ENCODE measurements around the gene TXNDC16. TPM values are rescaled to one million over a fixed set of nuclear protein-coding genes. Genes with fewer than 3 reads are reported as not detected.

Gene TXNDC16
- total and polyA plus RNA-seq, 4 experiments from 2014 or later, result 2.8 to 7.6 (median 5.1) TPM

DNA sequence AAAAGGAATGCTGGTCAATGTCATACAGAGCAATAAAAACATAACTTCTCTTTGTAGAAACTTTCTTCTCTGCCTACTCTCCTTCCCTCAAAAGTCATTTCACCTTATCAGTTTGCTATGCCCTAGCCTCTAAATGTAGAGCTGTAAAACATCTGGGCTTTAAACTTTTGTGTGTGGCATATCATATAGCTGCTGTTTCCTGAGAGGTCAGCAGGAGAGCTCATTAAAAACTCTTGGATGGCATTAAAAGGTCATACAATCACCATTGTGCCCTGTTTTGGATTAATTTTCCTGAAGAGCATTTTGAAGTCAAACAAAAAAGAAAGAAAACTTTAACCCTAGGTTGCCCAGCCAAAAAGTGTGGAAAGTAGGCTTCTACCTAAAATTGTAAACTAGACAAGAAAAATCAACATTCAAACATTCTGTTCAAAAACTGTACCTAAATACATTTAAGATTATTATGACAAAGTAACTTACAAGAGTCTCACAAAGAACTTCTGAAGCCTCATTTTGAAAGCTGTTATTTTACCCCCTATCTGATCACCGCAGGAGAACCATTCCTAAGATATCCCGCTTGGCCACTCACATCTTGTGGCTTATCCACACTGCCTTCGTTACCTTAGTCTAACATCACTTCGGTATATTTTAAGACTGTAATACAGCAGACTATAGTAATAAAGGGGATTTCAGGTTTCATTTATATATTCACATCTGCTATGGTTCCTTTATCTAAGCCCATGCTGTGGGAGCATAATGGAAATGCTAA lies 38.1 kb downstream of the TXNDC16 start:
- Mint-ChIP-seq H3K27me3 (no peaks in the 10 kb centered on the region), H3K4me1 (no peaks in the 10 kb centered on the region), H3K9me3 (no peaks in the 10 kb centered on the region), H3K36me3 (peaks cover 2 to 13% of the 10 kb centered on the region in 2 donors), H3K4me3 (no peak overlapping the region), H3K27ac (no peak overlapping the region)
- Histone ChIP-seq H3K4me1 (ENCODE audit: insufficient read depth, low read length) (no peaks in the 10 kb centered on the region), H3K36me3 (ENCODE audit: insufficient read depth, low read length) (no peaks in the 10 kb centered on the region), H3K9me3 (ENCODE audit: control insufficient read depth in 1 of 2, low read length in 2 of 2) (no peaks in the 10 kb centered on the region), H3K27ac (ENCODE audit: low read depth, low read length) (no peak overlapping the region), H3K27me3 (ENCODE audit: insufficient read depth, low read length) (no peaks in the 10 kb centered on the region), H3K4me3 (ENCODE audit: low read length in 2 of 2) (no peak overlapping the region)
- DNase-seq, result no peak
- POLR2A ChIA-PET (ENCODE audit: partially characterized antibody), result no interaction called here
- intact Hi-C loops (cut with micrococcal nuclease), result no loop called here
- CTCF ChIA-PET (ENCODE audit: partially characterized antibody), result no interaction called here

DNA sequence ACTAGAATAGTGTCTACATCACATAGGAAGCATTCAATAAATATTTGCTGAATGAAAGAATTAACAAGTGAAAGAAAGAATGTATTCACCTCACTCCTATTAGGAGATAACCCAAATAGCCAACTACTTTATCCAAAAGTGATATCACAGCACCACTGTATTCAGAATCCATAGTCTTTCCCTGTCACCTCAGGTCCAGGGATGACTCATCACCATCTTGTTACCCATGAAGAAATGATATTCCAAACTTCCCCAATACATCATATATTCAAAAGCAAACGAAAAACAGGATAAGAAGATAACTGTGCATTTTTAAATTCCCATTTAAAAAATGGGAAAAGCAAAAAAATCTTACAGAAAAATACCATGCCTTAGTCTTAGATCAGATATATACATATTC lies 39.1 kb downstream of the TXNDC16 start:
- Histone ChIP-seq H3K27ac (ENCODE audit: low read depth, low read length) (no peak overlapping the region), H3K9me3 (ENCODE audit: control insufficient read depth in 1 of 2, low read length in 2 of 2) (no peaks in the 10 kb centered on the region), H3K27me3 (ENCODE audit: insufficient read depth, low read length) (no peaks in the 10 kb centered on the region), H3K4me1 (ENCODE audit: insufficient read depth, low read length) (no peaks in the 10 kb centered on the region), H3K36me3 (ENCODE audit: insufficient read depth, low read length) (no peaks in the 10 kb centered on the region), H3K4me3 (ENCODE audit: low read length in 2 of 2) (no peak overlapping the region)
- CTCF ChIA-PET (ENCODE audit: partially characterized antibody), result no interaction called here
- intact Hi-C loops (cut with micrococcal nuclease), result no loop called here
- H3K27me3 Mint-ChIP-seq, result no peaks in the 10 kb centered on the region
- POLR2A ChIA-PET (ENCODE audit: partially characterized antibody), result no interaction called here
- peaks cover 0 to under 1% (median 0%) of the 10 kb centered on the region in 8 donors for H3K9me3 Mint-ChIP-seq
- no peaks in the 10 kb centered on the region for H3K4me1 Mint-ChIP-seq
- no peak overlapping the region for H3K27ac Mint-ChIP-seq
- DNase-seq, result no peak
- H3K4me3 Mint-ChIP-seq, result no peak overlapping the region
- peaks cover 10 to 23% of the 10 kb centered on the region in 2 donors for H3K36me3 Mint-ChIP-seq

DNA sequence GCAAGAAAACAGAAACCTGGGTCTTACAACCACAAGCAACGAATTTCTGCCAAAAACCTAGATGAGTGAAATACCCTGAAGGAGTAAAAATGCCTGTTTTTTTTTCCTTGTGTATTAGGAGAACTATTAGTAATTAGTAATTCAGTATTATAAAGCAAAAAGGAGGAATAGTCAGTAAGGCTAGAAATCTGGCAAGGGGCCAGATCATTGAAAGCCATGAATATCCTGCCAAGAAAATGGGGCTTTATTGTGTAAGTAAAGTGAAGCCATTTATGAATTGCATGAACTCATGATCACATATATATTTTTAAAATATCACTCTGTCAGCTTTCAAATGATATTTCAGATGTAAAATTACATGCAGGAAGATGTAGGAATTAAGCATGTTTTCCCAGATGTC lies 57.9 kb downstream of the TXNDC16 start:
- no peak overlapping the region for H3K4me3 Mint-ChIP-seq
- CTCF ChIA-PET (ENCODE audit: partially characterized antibody), result no interaction called here

DNA sequence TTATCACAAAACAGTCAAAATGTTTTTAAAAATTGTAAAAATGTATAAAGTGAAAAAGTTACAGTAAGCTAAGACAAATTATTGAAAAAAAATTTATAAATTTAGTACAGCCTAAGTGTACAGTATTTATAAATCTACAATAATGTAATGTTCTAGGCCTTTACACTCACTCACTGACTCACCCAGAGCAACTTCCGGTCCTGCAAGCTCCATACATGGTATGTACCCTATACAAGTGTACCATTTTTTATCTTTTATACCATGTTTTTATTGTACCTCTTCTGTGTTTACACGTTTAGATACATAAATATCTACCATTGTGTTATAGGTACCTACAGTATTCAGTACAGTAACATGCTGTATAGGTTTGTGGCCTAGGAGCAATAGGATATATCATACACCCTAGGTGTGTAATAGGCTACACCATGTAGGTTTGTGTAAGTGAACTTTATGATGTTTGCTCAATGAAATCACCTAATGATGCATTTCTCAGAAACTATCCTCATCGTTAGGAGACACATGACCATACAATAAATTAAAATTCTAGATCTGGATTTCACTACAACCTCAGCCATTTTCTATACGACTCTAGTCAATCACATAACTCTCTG lies 66.8 kb downstream of the TXNDC16 start:
- intact Hi-C loops (cut with micrococcal nuclease), result no loop called here
- Mint-ChIP-seq H3K4me3 (no peak overlapping the region), H3K36me3 (peaks cover 28 to 43% of the 10 kb centered on the region in 2 donors), H3K9me3 (no peaks in the 10 kb centered on the region), H3K27ac (no peak overlapping the region), H3K4me1 (peaks cover 0 to 1% (median 0%) of the 10 kb centered on the region in 4 donors), H3K27me3 (no peaks in the 10 kb centered on the region)
- ChIA-PET POLR2A (ENCODE audit: partially characterized antibody) (interaction anchor here (0.6 kb wide), 1 partner anchor 17 kb away, joined by 3 read pairs; no protein-coding TSS in a partner anchor), CTCF (ENCODE audit: partially characterized antibody) (interaction anchor here (0.5 to 1.8 kb wide), 6 partner anchors 12 to 803 kb away, joined by 3 to 5 read pairs (median 3); no protein-coding TSS in a partner anchor)
- DNase-seq, result no peak
- Histone ChIP-seq H3K4me1 (ENCODE audit: insufficient read depth, low read length) (no peaks in the 10 kb centered on the region), H3K27ac (ENCODE audit: low read depth, low read length) (no peak overlapping the region), H3K27me3 (ENCODE audit: insufficient read depth, low read length) (no peaks in the 10 kb centered on the region), H3K4me3 (ENCODE audit: low read length in 2 of 2) (no peak overlapping the region), H3K36me3 (ENCODE audit: insufficient read depth, low read length) (no peaks in the 10 kb centered on the region), H3K9me3 (ENCODE audit: control insufficient read depth in 1 of 2, low read length in 2 of 2) (no peaks in the 10 kb centered on the region)

More for the DNA sequence above, 57.9 kb downstream of the TXNDC16 start:
- intact Hi-C loops (cut with micrococcal nuclease), result no loop called here
- no peak overlapping the region for H3K27ac ChIP-seq (ENCODE audit: low read depth, low read length)
- POLR2A ChIA-PET (ENCODE audit: partially characterized antibody), result no interaction called here
- H3K27me3 ChIP-seq (ENCODE audit: insufficient read depth, low read length), result no peaks in the 10 kb centered on the region
- H3K36me3 ChIP-seq (ENCODE audit: insufficient read depth, low read length), result no peaks in the 10 kb centered on the region
- no peaks in the 10 kb centered on the region for H3K27me3 Mint-ChIP-seq
- no peak for DNase-seq
- peaks cover 47 to 57% of the 10 kb centered on the region in 2 donors for H3K36me3 Mint-ChIP-seq
- peaks cover 0 to 23% (median 18%) of the 10 kb centered on the region in 8 donors for H3K9me3 Mint-ChIP-seq
- H3K9me3 ChIP-seq (ENCODE audit: control insufficient read depth in 1 of 2, low read length in 2 of 2), result peaks cover 0 to 5% of the 10 kb centered on the region in 2 donors
- no peak overlapping the region for H3K4me3 ChIP-seq (ENCODE audit: low read length in 2 of 2)
- H3K27ac Mint-ChIP-seq, result no peak overlapping the region
- H3K4me1 Mint-ChIP-seq, result no peaks in the 10 kb centered on the region
- H3K4me1 ChIP-seq (ENCODE audit: insufficient read depth, low read length), result no peaks in the 10 kb centered on the region

DNA sequence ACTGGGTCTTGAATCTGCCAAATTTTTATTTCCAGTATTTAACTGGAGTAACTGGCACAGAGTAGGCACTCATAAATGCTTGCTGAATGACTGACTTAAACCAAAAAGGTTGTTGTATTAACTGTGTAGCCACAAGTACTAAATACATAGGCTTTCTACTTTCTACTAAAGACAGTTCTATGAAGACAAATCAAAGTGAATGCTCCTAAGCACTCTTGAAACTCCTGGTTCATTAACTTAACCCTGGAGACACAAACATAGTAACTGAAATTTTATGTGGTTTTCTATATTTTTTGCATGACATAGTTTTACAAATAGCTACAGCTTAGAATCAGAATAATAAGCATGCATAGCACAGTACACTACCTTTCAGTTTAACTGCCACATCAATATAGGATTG lies 70.4 kb downstream of the TXNDC16 start:
- no peak overlapping the region for H3K27ac Mint-ChIP-seq
- peaks cover 0 to 8% (median 3%) of the 10 kb centered on the region in 8 donors for H3K9me3 Mint-ChIP-seq
- no peaks in the 10 kb centered on the region for H3K27me3 ChIP-seq (ENCODE audit: insufficient read depth, low read length)
- no peak overlapping the region for H3K27ac ChIP-seq (ENCODE audit: low read depth, low read length)
- H3K27me3 Mint-ChIP-seq, result no peaks in the 10 kb centered on the region
- POLR2A ChIA-PET (ENCODE audit: partially characterized antibody), result no interaction called here
- no peaks in the 10 kb centered on the region for H3K4me1 ChIP-seq (ENCODE audit: insufficient read depth, low read length)
- peaks cover 49 to 57% of the 10 kb centered on the region in 2 donors for H3K36me3 Mint-ChIP-seq
- no peak for DNase-seq
- no peak overlapping the region for H3K4me3 Mint-ChIP-seq
- H3K4me3 ChIP-seq (ENCODE audit: low read length in 2 of 2), result no peak overlapping the region
- H3K9me3 ChIP-seq (ENCODE audit: control insufficient read depth in 1 of 2, low read length in 2 of 2), result no peaks in the 10 kb centered on the region
- no peaks in the 10 kb centered on the region for H3K36me3 ChIP-seq (ENCODE audit: insufficient read depth, low read length)
- intact Hi-C loops (cut with micrococcal nuclease), result no loop called here
- CTCF ChIA-PET (ENCODE audit: partially characterized antibody), result interaction anchor here (1.0 kb wide), 1 partner anchor 194 kb away, joined by 4 read pairs; no protein-coding TSS in a partner anchor
- peaks cover 2 to 10% (median 6%) of the 10 kb centered on the region in 4 donors for H3K4me1 Mint-ChIP-seq

DNA sequence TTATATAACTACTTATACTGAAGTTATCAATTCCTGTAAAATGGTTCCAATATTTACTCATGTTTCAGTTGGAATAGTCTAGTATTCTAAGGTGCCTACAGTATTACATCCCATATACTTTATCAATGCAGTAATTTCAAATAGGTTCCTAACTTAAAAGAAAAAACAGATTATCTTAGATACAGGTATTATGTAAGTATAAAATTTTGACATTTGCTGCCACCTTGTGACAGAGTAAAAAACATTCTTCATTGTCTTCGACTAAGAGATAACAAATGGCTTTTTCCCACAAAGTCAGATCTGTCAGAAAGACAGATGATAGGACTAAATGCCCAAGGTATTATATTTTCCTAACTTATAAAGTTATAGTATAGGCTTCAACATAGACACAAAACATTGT lies 78.7 kb downstream of the TXNDC16 start:
- no peaks in the 10 kb centered on the region for H3K36me3 ChIP-seq (ENCODE audit: insufficient read depth, low read length)
- DNase-seq, result peak in 4 of 5 donors; percentile 46 to 55 (median 50)
- Mint-ChIP-seq H3K9me3 (peaks cover 0 to 18% (median 7%) of the 10 kb centered on the region in 8 donors), H3K27ac (no peak overlapping the region), H3K4me1 (peaks cover 12 to 26% (median 17%) of the 10 kb centered on the region in 4 donors), H3K36me3 (peaks cover 29 to 34% of the 10 kb centered on the region in 2 donors), H3K4me3 (no peak overlapping the region), H3K27me3 (no peaks in the 10 kb centered on the region)
- CTCF ChIA-PET (ENCODE audit: partially characterized antibody), result interaction anchor here (1.0 to 1.6 kb wide), 2 partner anchors 167 to 174 kb away, joined by 3 to 7 read pairs; no protein-coding TSS in a partner anchor
- H3K9me3 ChIP-seq (ENCODE audit: control insufficient read depth in 1 of 2, low read length in 2 of 2), result no peaks in the 10 kb centered on the region
- no peak overlapping the region for H3K4me3 ChIP-seq (ENCODE audit: low read length in 2 of 2)
- H3K27me3 ChIP-seq (ENCODE audit: insufficient read depth, low read length), result no peaks in the 10 kb centered on the region
- H3K27ac ChIP-seq (ENCODE audit: low read depth, low read length), result no peak overlapping the region
- peaks cover 7% of the 10 kb centered on the region for H3K4me1 ChIP-seq (ENCODE audit: insufficient read depth, low read length)
- POLR2A ChIA-PET (ENCODE audit: partially characterized antibody), result interaction anchor here (1.0 kb wide), 1 partner anchor 160 kb away, joined by 3 read pairs; the partner anchor contains the start of gene PTGER2
- intact Hi-C loops (cut with micrococcal nuclease), result loop anchor here (1.0 kb wide), 3 partner anchors 174 to 477 kb away; no protein-coding TSS in a partner anchor

DNA sequence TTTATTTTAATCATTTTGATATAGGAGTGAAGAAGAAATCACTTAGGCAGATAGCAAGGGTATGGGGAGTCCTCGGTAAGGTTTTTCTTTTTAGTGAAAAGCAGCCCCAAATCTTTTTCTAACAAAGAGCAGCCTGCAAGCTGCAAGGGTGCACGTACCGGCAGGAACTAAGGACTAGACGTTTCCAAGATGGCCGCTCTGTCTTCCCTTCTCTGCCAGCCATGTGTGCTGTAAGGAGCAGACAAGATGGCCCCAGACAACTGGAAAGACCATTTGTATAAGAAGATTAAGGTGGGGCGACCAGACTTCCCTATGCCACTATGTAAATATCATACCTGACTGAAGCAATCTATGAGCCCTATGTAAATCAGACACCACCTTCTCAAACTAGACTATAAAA lies 79.6 kb downstream of the TXNDC16 start:
- Mint-ChIP-seq H3K4me3 (no peak overlapping the region), H3K27me3 (no peaks in the 10 kb centered on the region), H3K36me3 (peaks cover 21 to 27% of the 10 kb centered on the region in 2 donors), H3K9me3 (peaks cover 0 to 18% (median 7%) of the 10 kb centered on the region in 8 donors), H3K27ac (peak overlapping the region in 2 of 7 donors; percentile 43 to 65), H3K4me1 (peaks cover 12 to 22% (median 14%) of the 10 kb centered on the region in 4 donors)
- ChIA-PET CTCF (ENCODE audit: partially characterized antibody) (interaction anchor here (1.0 to 1.6 kb wide), 2 partner anchors 166 to 173 kb away, joined by 3 to 7 read pairs; no protein-coding TSS in a partner anchor), POLR2A (ENCODE audit: partially characterized antibody) (interaction anchor here (1.0 kb wide), 1 partner anchor 159 kb away, joined by 3 read pairs; the partner anchor contains the start of gene PTGER2)
- H3K4me3 ChIP-seq (ENCODE audit: low read length in 2 of 2), result no peak overlapping the region
- intact Hi-C loops (cut with micrococcal nuclease), result loop anchor here (1.0 kb wide), 3 partner anchors 173 to 476 kb away; no protein-coding TSS in a partner anchor
- DNase-seq, result no peak
- H3K9me3 ChIP-seq (ENCODE audit: control insufficient read depth in 1 of 2, low read length in 2 of 2), result no peaks in the 10 kb centered on the region
- H3K36me3 ChIP-seq (ENCODE audit: insufficient read depth, low read length), result no peaks in the 10 kb centered on the region
- H3K27me3 ChIP-seq (ENCODE audit: insufficient read depth, low read length), result no peaks in the 10 kb centered on the region
- H3K27ac ChIP-seq (ENCODE audit: low read depth, low read length), result no peak overlapping the region
- peaks cover 9% of the 10 kb centered on the region for H3K4me1 ChIP-seq (ENCODE audit: insufficient read depth, low read length)

Measured in CD4-positive, alpha-beta memory T cell (primary cell).